OCI-LY7 (cell line): ENCODE measurements around the gene ARFGAP2. TPM values are rescaled to one million over a fixed set of nuclear protein-coding genes. Genes with fewer than 3 reads are reported as not detected.

Source experiments
- BruUV-seq: library from RNA; stranded (reverse); fragments of 400-500 nt; replicated peaks from 2 replicates; lab custom pipeline; 2021; lab: Mats Ljungman, UMichigan
- CTCF ChIA-PET: fragments of 300-600 bp; sonication (Branson Sonifier 250); formaldehyde crosslinking; loops from one replicate; lab custom pipeline; 2022; ENCODE audit warnings: antibody characterized with exemption; ENCODE audit not compliant: unreplicated experiment; lab: Charles Lee
- POLR2A ChIA-PET: fragments of 300-600 bp; sonication (Branson Sonifier 250); formaldehyde crosslinking; loops from one replicate; lab custom pipeline; 2022; ENCODE audit warnings: antibody characterized with exemption; lab: Charles Lee
- DNase-seq: peaks from one replicate; pipeline ENCODE4 v3.0.0-alpha.2; 2015; ENCODE audit warnings: low spot score
- H2AFZ ChIP-seq: fragments of 200-600 bp; sonication (generic), shearing (Covaris generic); 2 replicates; pipeline ENCODE4 v1.6.1; 2014; ENCODE audit warnings: mild to moderate bottlenecking, antibody characterized with exemption, low read length, moderate library complexity
- H3K27ac ChIP-seq: fragments of 200-600 bp; sonication (generic); 2 replicates; pipeline ENCODE4 v1.5.1; 2014; ENCODE audit warnings: mixed run types, low read depth, mild to moderate bottlenecking, moderate library complexity, low read length, inconsistent platforms; ENCODE audit not compliant: poor library complexity, severe bottlenecking
- H3K36me3 ChIP-seq: fragments of 200-600 bp; sonication (generic); 2 replicates; pipeline ENCODE4 v1.6.1; 2014; ENCODE audit warnings: mild to moderate bottlenecking, antibody characterized with exemption, low read length, moderate library complexity, mixed read lengths; ENCODE audit not compliant: insufficient read depth
- H3K4me1 ChIP-seq: fragments of 200-600 bp; sonication (generic); 2 replicates; pipeline ENCODE4 v1.5.1; 2014; ENCODE audit warnings: mild to moderate bottlenecking, low read length; ENCODE audit not compliant: insufficient read depth, poor library complexity, severe bottlenecking
- H3K4me2 ChIP-seq: fragments of 200-600 bp; sonication (generic); 2 replicates; pipeline ENCODE4 v1.6.1; 2014; ENCODE audit warnings: mild to moderate bottlenecking, low read length
- H3K4me3 ChIP-seq: fragments of 200-600 bp; sonication (generic); 2 replicates; pipeline ENCODE4 v1.5.1; 2014; ENCODE audit warnings: mild to moderate bottlenecking, low read depth, low read length; ENCODE audit not compliant: poor library complexity, severe bottlenecking
- H3K79me2 ChIP-seq: fragments of 200-600 bp; sonication (generic); 2 replicates; pipeline ENCODE4 v1.6.1; 2016; ENCODE audit warnings: low read depth, mild to moderate bottlenecking, low read length, moderate library complexity, mixed read lengths; ENCODE audit not compliant: insufficient read depth
- H3K9me2 ChIP-seq: fragments of 200-600 bp; sonication (generic); 2 replicates; pipeline ENCODE4 v1.6.1; 2016; ENCODE audit warnings: mild to moderate bottlenecking, low read length, mixed read lengths; ENCODE audit not compliant: insufficient read depth
- H3K9me3 ChIP-seq: fragments of 200-600 bp; sonication (generic); 2 replicates; pipeline ENCODE4 v1.6.1; 2014; ENCODE audit warnings: mild to moderate bottlenecking, mixed run types, low read length, mixed read lengths
- H4K20me1 ChIP-seq: fragments of 200-600 bp; sonication (generic); 2 replicates; pipeline ENCODE4 v1.6.1; 2014; ENCODE audit warnings: mild to moderate bottlenecking, antibody characterized with exemption, low read length, moderate library complexity, mixed read lengths; ENCODE audit not compliant: insufficient read depth
- CTCF ChIP-seq: fragments of 200-600 bp; sonication (generic); conservative IDR thresholded peaks from 2 replicates; pipeline ENCODE4 v1.5.1; 2014; ENCODE audit warnings: mild to moderate bottlenecking, antibody characterized with exemption, low read length, moderate library complexity, mixed read lengths
- EZH2phosphoT487 ChIP-seq: fragments of 200-600 bp; sonication (generic); IDR thresholded peaks from 2 replicates; pipeline ENCODE4 v1.6.1; 2018; ENCODE audit warnings: low read depth, borderline replicate concordance, mild to moderate bottlenecking, mixed run types, antibody characterized with exemption, low read length, moderate library complexity, mixed read lengths
- intact Hi-C: fragments of 100-400 bp; cut with micrococcal nuclease; formaldehyde crosslinking; loops from one replicate; pipeline ENCODE4 v1.10.0; 2022; ENCODE audit not compliant: unreplicated experiment
- total RNA-seq, 2 experiments: library from RNA; depleted of rRNA in 1 of 2; stranded (reverse); fragments of >200 nt in 1 of 2; shearing (Covaris generic) in 1 of 2; gene quantifications; 2 replicates each; pipeline ENCODE4 v1.2.3, GENCODE V29; 2014 to 2022

Gene ARFGAP2
- total RNA-seq, 2 experiments from 2014 or later = 116 to 135 TPM

GRCh38 chr11:47177846-47178245 lies 1.2 kb upstream of the ARFGAP2 start:
- Histone ChIP-seq H3K79me2 (peaks cover 36% of the 10 kb centered on the region), H3K4me1 (peaks cover 22% of the 10 kb centered on the region), H3K9me2 (no peaks in the 10 kb centered on the region), H3K27ac (peak overlapping the region; percentile 79), H3K9me3 (no peaks in the 10 kb centered on the region), H3K36me3 (peaks cover 34% of the 10 kb centered on the region), H2AFZ (peak overlapping the region; percentile 95), H4K20me1 (peaks cover 9% of the 10 kb centered on the region; the same call in 1 of the 2 replicates), H3K4me2 (peak overlapping the region; percentile 84), H3K4me3 (peak overlapping the region; percentile 96)
- intact Hi-C loops = loop anchor here (1.0 to 5.0 kb wide), 8 partner anchors 37 to 674 kb away; partner anchors contain the start of genes ACP2 and SLC39A13
- DNase-seq = no peak
- ChIA-PET CTCF (interaction anchor here (1.2 to 3.9 kb wide), 3 partner anchors 38 to 82 kb away, joined by 3 to 28 read pairs (median 19); partner anchors contain the start of gene ACP2), POLR2A (interaction anchor here (0.5 to 3.3 kb wide), 10 partner anchors 23 to 437 kb away, joined by 3 to 15 read pairs (median 4); partner anchors contain the start of genes ACP2 and DDB2)
- BruUV-seq = no TSS peak
- no peak for TF ChIP-seq EZH2phosphoT487
- TF ChIP-seq CTCF = no peak

GRCh38 chr11:47177229-47177845 lies 658 bp upstream of the ARFGAP2 start:
- intact Hi-C loops = loop anchor here (1.0 to 5.0 kb wide), 8 partner anchors 38 to 675 kb away; partner anchors contain the start of genes ACP2 and SLC39A13
- H3K27ac ChIP-seq = peak overlapping the region; percentile 79
- no TSS peak for BruUV-seq
- no peaks in the 10 kb centered on the region for H3K9me3 ChIP-seq
- H3K79me2 ChIP-seq = peaks cover 41% of the 10 kb centered on the region
- peaks cover 22% of the 10 kb centered on the region for H3K4me1 ChIP-seq
- peak; percentile 94 for DNase-seq
- ChIA-PET POLR2A (interaction anchor here (0.5 to 3.3 kb wide), 10 partner anchors 9 to 518 kb away, joined by 3 to 15 read pairs (median 4); partner anchors contain the start of gene ACP2), CTCF (interaction anchor here (0.6 to 3.9 kb wide), 4 partner anchors 39 to 170 kb away, joined by 3 to 28 read pairs (median 11); partner anchors contain the start of gene ACP2)
- no peaks in the 10 kb centered on the region for H3K9me2 ChIP-seq
- H3K4me3 ChIP-seq = peak overlapping the region; percentile 96
- H3K4me2 ChIP-seq = peak overlapping the region; percentile 84
- TF ChIP-seq CTCF = peak; percentile 95
- no peak for TF ChIP-seq EZH2phosphoT487
- H4K20me1 ChIP-seq = peaks cover 9% of the 10 kb centered on the region; the same call in 1 of the 2 replicates
- H3K36me3 ChIP-seq = peaks cover 39% of the 10 kb centered on the region
- H2AFZ ChIP-seq = peak overlapping the region; percentile 95
